Stimulated activated CD8-positive, alpha-beta memory T cell treated with anti-CD3 and anti-CD28 coated beads, Interleukin-4, amount 100 ng/mL, for 1 hour (primary cell): ENCODE results near the gene UBFD1.
"Not testable (repeated sequence)": the region's sequence is repeated elsewhere in the genome, so short reads cannot be mapped to it uniquely, and the experiment has no call there.

ENCODE experiments used
- DNase-seq, 2 donors: peaks; one replicate each; pipeline ENCODE4 v3.0.0-alpha.2; 2020; ENCODE audit warnings: low read depth in 2 of 2, low spot score in 1 of 2

The UBFD1 gene

DNA sequence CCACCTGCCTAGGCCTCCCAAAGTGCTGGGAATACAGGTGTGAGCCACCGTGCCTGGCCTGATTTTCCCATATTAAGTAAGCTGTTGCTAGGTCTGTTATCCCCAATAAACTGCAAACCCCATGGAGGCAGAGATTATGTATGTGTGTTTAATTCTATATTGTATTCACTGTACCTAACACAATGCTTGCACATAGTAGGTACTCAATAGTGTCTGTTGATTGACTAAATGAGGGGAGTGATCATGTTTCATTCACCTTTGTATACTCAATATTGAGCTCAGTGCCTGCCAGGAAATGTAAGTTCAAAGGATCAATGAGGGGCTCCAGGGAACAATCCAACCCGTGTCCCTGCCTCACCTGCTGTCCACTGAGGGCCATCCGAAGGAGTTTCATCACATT lies 32.6 kb upstream of the UBFD1 start:
- DNase-seq, result no peak

- no peak for DNase-seq
These were observed 29.4 kb upstream of the UBFD1 start for GRCh38 chr16:23527961-23528643.

- no peak for DNase-seq
These were observed 28.8 kb upstream of the UBFD1 start for GRCh38 chr16:23528644-23529310.

- no peak for DNase-seq
These were observed 27.5 kb upstream of the UBFD1 start for GRCh38 chr16:23530062-23530461.

- DNase-seq, result no peak
These were observed 25.1 kb upstream of the UBFD1 start for GRCh38 chr16:23532448-23532847.

- no peak for DNase-seq
These were observed 22.4 kb upstream of the UBFD1 start for GRCh38 chr16:23534868-23535860.

DNA sequence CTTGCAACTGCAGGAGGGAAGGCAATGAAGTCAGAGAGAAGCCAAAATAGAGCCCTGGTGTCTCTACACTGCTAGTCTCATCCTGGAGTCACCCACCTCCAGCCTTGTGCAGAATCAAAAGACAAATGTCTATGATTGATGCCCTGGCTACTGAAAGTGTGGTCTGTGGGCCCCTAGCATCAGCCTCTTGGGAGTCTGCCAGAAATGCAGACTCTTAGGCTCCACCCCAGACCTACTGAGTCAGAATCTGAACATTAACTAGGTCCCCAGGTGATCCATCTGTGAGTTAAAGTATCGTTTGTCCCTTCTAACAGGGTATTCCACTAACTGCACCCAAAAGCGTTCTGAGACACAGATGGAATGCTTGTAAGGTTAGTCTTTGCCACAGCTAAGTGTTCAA lies 21.6 kb upstream of the UBFD1 start:
- no peak for DNase-seq

GRCh38 chr16:23537390-23537789 lies 20.1 kb upstream of the UBFD1 start:
- DNase-seq, result no peak

- no peak for DNase-seq
These were observed 18.6 kb upstream of the UBFD1 start for GRCh38 chr16:23538919-23539278.

- no peak for DNase-seq
These were observed 17.3 kb upstream of the UBFD1 start for GRCh38 chr16:23539984-23540816.

GRCh38 chr16:23540817-23541178 lies 16.7 kb upstream of the UBFD1 start:
- not testable (repeated sequence) for DNase-seq

- DNase-seq, result no peak
These were observed 13.1 kb upstream of the UBFD1 start for GRCh38 chr16:23544436-23544835.

DNA sequence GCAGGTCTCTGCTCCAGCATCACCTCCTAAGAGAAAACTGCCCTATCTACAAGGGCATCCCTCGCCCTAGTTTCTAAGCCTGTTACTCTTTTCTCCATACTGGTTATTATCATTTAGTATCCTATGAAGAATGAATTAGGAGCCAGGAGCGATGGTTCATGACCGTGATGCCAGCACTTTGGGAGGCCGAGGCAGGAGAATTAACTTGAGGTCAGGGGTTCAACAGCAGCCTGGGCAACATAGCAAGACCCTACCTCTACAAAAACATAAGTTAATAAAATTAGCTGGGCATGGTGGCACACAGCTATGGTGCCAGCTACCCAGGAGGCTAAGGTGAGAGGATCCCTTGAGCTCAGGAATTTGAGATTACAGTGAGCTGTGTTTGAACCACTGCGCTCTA lies 7.6 kb upstream of the UBFD1 start:
- DNase-seq, result no peak

- no peak for DNase-seq
These were observed 5.4 kb upstream of the UBFD1 start for GRCh38 chr16:23552161-23552560.

GRCh38 chr16:23554536-23554935 lies 3.0 kb upstream of the UBFD1 start:
- no peak for DNase-seq

DNA sequence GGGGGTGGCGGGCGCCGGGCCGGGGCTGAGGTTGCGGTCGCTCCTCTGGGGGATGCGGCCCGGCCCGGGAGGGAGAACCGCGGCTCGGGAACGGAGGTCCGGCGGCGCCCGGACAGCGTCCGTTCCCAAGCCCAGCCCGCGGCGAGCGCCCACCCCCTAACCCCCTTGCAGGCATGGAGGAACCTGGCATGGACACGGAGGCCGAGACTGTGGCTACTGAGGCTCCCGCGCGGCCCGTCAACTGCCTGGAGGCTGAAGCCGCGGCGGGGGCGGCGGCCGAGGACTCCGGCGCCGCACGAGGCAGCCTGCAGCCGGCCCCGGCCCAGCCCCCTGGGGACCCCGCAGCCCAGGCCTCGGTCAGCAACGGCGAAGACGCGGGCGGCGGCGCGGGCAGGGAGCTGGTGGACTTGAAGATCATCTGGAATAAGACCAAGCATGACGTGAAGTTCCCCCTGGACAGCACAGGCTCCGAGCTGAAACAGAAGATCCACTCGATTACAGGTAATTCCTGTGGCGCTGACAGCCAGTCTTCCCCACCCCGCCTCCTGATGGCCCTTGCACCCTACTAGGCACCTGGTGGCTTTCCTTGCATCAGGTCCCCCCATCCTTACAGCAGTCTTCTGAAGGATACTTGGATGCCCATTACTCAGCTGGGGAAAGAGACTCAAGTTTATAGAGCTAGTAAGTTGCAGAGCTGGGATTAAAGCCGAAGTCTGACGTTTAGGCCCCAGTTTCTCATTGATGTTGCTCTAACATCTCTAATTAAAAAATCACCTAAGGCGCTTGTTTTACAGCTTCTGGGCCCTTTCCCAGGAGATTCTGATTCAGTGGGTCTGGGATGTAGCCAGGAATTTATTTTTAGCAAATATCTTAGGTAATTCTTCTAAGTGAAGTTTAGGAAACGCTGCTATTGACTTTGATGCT lies 514 bp downstream of the UBFD1 start:
- DNase-seq, result peak; percentile 1

- no peak for DNase-seq
These were observed 4.1 kb downstream of the UBFD1 start for GRCh38 chr16:23561586-23561985.

DNA sequence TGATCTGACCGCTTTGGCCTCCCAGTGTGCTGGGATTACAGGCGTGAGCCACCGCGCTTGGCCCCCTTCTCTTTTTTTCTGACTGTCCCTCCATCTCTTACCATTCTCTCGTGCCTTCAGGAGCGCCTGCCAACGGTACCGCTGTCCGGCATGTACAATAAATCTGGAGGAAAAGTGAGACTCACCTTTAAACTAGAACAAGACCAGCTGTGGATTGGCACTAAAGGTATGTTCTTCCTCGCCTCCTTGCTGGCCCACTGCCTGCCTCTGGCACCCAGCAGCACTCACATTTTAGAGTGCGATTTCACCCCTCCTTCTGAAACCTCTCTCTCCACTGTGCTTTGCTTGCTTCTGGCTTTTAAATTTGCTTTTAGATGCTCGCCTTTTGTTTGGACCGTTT lies 5.0 kb downstream of the UBFD1 start:
- no peak for DNase-seq

GRCh38 chr16:23563186-23563585 lies 5.7 kb downstream of the UBFD1 start:
- DNase-seq, result no peak
